Measurements from ENCODE around the gene RIF1.

DNA sequence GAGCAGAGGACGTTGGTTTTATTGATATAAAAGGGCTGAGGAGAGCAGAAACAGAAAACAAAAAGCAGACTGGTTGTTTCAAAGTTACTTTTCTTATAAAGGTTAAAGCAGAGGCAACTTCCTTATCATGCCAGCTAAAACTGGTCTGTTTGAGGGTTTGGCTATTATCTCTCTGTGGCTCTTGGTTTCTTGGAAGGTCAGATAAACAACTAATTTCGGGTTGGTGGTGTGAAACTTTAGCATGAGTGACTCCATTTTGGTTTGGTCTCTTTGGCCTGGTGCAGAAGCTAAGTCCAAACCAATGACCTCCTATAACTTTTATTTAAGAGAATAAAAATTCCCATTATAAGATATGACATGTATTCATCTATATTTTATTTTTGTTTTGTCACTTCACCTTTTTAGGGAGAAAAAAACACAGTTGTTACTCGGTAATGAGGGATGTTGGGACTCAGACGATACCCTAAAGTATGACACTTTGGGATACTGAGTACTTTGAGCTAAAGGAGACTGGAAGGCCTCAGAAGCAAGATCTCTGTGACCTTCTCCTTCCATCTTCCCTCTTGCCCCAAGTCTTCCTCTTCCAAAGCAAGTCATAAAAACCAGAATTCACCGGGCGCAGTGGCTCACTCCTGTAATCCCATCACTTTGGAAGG lies 29.0 kb upstream of the RIF1 start:
- TF ChIP-seq, protein P1, sequence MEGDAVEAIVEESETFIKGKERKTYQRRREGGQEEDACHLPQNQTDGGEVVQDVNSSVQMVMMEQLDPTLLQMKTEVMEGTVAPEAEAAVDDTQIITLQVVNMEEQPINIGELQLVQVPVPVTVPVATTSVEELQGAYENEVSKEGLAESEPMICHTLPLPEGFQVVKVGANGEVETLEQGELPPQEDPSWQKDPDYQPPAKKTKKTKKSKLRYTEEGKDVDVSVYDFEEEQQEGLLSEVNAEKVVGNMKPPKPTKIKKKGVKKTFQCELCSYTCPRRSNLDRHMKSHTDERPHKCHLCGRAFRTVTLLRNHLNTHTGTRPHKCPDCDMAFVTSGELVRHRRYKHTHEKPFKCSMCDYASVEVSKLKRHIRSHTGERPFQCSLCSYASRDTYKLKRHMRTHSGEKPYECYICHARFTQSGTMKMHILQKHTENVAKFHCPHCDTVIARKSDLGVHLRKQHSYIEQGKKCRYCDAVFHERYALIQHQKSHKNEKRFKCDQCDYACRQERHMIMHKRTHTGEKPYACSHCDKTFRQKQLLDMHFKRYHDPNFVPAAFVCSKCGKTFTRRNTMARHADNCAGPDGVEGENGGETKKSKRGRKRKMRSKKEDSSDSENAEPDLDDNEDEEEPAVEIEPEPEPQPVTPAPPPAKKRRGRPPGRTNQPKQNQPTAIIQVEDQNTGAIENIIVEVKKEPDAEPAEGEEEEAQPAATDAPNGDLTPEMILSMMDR (conservative IDR thresholded peaks at IDR 0.05), result no peak
- no peak for TF ChIP-seq ZFX (IDR thresholded peaks at IDR 0.05)

Data from C4-2B (cell line).